Fibroblast of peridontal ligament (primary cell): ENCODE data around the gene AFMID.
A peak's percentile ranks its signal among the peaks of the same experiment; 100 is the strongest.
"Not testable (repeated sequence)": the region's sequence is repeated elsewhere in the genome, so short reads cannot be mapped to it uniquely, and the experiment has no call there.

Source experiments
- DNase-seq: peaks from one replicate; pipeline ENCODE4 v3.0.0-alpha.2; 2010; ENCODE audit errors: extremely low read depth

The AFMID gene

GRCh38 chr17:78223765-78224164 lies 36.6 kb downstream of the AFMID start:
- DNase-seq = no peak

GRCh38 chr17:78224231-78225087 lies 37.3 kb downstream of the AFMID start:
- DNase-seq = peak; percentile 6

GRCh38 chr17:78225088-78225865 lies 38.1 kb downstream of the AFMID start:
- peak; percentile 8 for DNase-seq

DNA sequence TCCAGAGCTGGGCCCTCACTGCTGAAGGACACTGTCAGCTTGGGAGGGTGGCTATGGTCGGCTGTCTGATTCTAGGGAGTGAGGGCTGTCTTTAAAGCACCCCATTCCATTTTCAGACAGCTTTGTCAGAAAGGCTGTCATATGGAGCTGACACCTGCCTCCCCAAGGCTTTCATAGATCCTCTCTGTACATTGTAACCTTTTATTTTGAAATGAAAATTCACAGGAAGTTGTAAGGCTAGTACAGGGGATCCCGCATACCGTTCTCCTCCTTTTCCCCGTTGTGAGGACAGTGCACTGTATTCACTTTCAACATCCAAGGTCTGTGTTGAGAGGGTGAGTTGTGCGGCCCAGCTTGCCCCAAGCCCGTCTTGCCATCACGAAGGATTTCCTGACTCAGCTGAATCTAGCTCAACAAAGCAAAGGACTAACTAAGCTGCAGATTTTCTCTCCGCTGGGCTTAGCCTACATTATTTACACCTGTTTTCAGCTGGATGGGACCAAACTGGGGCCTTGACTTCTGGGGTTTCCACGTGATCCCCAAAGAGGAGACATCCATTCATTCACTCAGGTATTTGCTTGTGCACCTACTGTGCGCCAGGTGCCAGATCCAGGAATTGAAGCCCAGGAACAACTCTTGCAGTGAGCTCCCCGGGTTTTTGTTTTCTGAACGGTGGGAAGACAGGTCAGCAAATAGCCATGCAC lies 39.0 kb downstream of the AFMID start:
- DNase-seq = no peak

GRCh38 chr17:78226759-78227454 lies 39.7 kb downstream of the AFMID start:
- DNase-seq = no peak

DNA sequence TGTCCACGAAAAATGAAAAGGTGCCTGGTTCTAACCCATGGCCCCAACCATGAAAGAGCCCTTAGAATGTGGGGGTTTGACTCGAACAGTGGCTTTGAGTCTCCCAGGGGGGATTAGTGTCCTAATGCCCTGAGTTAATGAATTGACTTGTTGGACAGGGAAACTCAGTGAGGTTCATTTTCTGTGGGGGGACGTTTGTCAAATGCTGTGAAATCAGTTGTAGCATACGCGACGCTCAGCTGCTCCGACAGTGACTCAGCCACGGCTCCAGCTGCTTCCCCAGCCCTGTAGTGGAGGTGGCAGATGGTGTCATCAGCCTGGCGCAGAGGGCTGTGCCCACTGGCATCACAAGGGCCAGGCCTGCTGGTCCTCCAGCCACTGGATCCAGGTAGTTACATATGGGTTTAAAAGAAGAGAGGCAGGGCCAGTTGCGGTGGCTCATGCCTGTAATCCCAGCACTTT lies 40.3 kb downstream of the AFMID start:
- no peak for DNase-seq

DNA sequence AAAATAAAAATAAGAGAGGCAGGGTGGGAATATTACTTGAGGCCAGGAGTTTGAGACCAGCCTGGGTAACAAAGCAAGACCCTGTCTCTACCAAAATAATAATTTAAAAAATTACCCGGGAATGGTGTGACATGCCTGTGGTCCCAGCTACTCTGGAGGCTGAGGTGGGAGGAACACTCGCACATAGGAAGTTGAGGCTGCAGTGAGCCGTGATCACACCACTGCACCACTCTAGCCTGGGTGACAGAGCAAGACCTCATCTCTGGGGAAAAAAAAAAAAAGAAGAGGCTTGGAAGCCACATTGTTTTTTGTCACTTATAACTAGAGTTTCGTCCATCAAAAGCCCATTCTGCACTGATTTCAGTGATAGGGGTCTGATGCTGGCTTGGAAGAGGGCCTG lies 41.0 kb downstream of the AFMID start:
- DNase-seq = no peak

GRCh38 chr17:78230252-78230962 lies 43.2 kb downstream of the AFMID start:
- DNase-seq = no peak

- DNase-seq = no peak
Measured at GRCh38 chr17:78230996-78231935, 44.1 kb downstream of the AFMID start, which contains the start of gene TMEM235. TMEM235 (plus strand) TSS chr17:78231631; CDS start chr17:78232024, 393 bp downstream.

DNA sequence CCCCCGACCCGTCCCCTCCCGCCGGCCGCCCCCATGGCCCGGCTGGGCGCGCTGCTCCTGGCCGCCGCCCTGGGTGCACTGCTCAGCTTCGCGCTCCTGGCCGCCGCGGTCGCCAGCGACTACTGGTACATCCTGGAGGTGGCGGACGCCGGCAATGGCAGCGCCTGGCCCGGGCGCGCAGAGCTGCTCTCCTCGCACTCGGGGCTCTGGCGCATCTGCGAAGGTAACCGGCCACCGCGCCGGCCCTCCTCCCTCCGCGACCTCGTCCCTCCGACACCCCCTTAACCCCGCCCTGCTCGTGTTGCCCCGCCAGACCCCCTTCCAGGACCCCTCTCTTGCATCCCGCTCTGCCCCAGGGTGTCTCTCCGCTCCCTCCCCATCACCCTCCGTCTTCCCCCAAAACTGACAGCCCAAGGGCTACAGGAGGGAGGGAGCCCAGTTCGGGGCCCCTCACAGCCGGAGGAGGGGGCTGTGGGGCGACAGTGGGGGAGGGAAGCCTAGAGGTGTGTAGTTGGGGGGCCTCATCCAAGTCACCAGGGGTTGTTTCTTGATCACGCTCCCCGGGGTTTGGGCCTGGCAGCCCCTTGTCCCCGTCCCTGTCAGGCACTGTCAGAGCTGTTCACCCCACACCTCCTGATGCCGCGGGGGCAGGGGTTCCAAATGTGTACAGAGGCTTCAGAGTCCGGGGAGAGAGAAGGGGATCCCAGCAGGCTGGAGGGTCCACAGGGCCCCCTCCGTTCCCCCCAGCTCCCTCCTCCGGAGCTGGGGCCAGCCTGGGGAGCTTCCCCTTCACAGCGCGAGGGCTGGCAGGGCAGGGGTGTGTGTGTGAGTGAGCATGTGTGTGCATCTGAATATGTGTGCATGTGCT lies 45.1 kb downstream of the AFMID start:
- DNase-seq = no peak

DNA sequence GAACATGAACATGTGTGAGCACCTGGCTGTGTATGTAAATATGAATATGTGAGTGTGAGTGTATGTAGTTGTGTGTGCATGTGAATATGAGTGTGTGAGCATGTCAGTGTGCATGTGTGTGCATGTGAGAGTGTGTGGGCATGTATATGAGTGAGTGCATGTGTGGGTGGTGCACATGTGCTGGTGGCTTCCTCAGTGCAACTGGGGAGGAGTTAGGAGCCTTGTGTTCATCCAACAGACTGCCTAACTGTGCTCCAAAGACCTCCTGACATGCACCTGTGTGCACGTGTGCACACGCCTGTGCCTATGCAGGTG lies 45.7 kb downstream of the AFMID start:
- no peak for DNase-seq

- DNase-seq = no peak
Measured at GRCh38 chr17:78233678-78234077, 46.5 kb downstream of the AFMID start.

DNA sequence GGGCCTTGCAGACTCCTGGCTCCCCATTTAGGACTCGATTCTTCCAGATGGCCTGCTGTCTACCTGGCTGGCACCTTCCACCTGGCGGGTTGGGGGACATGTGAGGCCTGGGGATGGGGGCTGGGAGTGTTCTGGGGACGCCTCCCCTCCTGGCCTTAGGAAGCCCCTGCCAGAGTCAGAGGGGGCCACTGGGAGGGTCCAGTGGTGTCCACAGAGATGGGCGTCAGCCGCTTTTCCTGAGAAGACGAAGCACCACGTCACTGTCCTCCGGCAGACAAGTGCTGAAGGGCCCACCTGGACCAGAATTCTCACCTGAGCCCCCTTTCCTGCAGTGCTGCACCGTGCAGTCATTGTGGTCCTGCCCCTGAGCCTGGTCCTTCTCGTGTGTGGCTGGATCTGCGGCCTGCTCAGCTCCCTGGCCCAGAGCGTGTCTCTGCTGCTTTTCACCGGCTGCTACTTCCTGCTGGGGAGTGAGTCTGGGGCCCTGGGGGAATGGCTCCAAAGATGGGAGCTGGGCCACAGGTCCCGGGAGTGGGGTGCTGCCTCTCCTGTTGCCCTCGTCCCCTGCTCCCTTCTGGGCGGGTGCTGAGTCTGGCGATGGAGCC lies 47.2 kb downstream of the AFMID start:
- DNase-seq = no peak

DNA sequence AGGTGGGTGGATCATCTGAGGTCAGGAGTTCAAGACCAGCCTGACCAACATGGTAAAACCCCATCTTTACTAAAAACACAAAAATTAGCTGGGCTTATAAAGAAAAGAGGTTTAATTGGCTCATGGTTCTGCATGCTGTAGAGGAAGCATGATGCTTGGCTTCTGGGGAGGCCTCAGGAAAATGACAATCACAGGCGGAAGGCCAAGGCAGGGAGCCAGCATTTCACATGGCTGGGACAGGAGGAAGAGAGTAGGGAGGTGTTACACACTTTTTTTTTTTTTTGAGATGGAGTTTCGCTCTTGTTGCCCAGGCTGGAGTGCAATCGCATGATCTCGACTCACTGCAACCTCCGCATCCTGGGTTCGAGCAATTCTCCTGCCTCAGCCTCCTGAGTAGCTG lies 47.9 kb downstream of the AFMID start:
- not testable (repeated sequence) for DNase-seq

GRCh38 chr17:78235885-78236284 lies 48.7 kb downstream of the AFMID start:
- no peak for DNase-seq

- DNase-seq = no peak
Measured at GRCh38 chr17:78236362-78237127, 49.4 kb downstream of the AFMID start.

- DNase-seq = no peak
Measured at GRCh38 chr17:78237401-78238012, 50.3 kb downstream of the AFMID start.
